ENCODE data around the gene CCDC34.

- no peak for TF ChIP-seq CTCF (IDR thresholded peaks at IDR 0.05)
- TF ChIP-seq POLR2A (IDR thresholded peaks at IDR 0.05), result no peak
These were observed 28.5 kb upstream of the CCDC34 start for GRCh38 chr11:27391331-27392015.

Data from Peyer's patch (tissue), 4 donors.